HG02678 (cell line): ENCODE data around the gene HACD1.

Experiments used
- ATAC-seq: cut with Tn5 transposase; IDR thresholded peaks from one replicate; pipeline ENCODE4 v1.9.1; 2021; ENCODE audit warnings: mild to moderate bottlenecking, moderate library complexity; ENCODE audit not compliant: unreplicated experiment

HACD1 gene

GRCh38 chr10:17617031-17617911, at the start of gene HACD1:
HACD1 (minus strand) TSS chr10:17617374; CDS start chr10:17617339, 35 bp downstream.
- ATAC-seq: peak; percentile 74

- ATAC-seq: no peak
Measured at GRCh38 chr10:17665747-17666146, 48.6 kb upstream of the HACD1 start.

- ATAC-seq: no peak
Measured at GRCh38 chr10:17663450-17663849, 46.3 kb upstream of the HACD1 start.

GRCh38 chr10:17662193-17663138, 45.3 kb upstream of the HACD1 start:
- no peak for ATAC-seq

- no peak for ATAC-seq
Measured at GRCh38 chr10:17661510-17661909, 44.3 kb upstream of the HACD1 start.

GRCh38 chr10:17660921-17661320, 43.7 kb upstream of the HACD1 start:
- ATAC-seq: no peak

- no peak for ATAC-seq
Measured at GRCh38 chr10:17659365-17659764, 42.2 kb upstream of the HACD1 start.

GRCh38 chr10:17657103-17657500, 39.9 kb upstream of the HACD1 start:
- ATAC-seq: no peak

- ATAC-seq: peak; percentile 93
Measured at GRCh38 chr10:17655567-17656146, 38.5 kb upstream of the HACD1 start.

GRCh38 chr10:17655009-17655408, 37.8 kb upstream of the HACD1 start:
- peak; percentile 16 for ATAC-seq

GRCh38 chr10:17652585-17652984, 35.4 kb upstream of the HACD1 start:
- ATAC-seq: peak; percentile 36

- ATAC-seq: no peak
Measured at GRCh38 chr10:17651896-17652295, 34.7 kb upstream of the HACD1 start.

- no peak for ATAC-seq
Measured at GRCh38 chr10:17650416-17650815, 33.2 kb upstream of the HACD1 start.

- ATAC-seq: no peak
Measured at GRCh38 chr10:17649836-17650235, 32.7 kb upstream of the HACD1 start.

GRCh38 chr10:17649052-17649451, 31.9 kb upstream of the HACD1 start:
- no peak for ATAC-seq

- no peak for ATAC-seq
Measured at GRCh38 chr10:17648243-17649035, 31.3 kb upstream of the HACD1 start.

GRCh38 chr10:17647326-17647725, 30.2 kb upstream of the HACD1 start:
- no peak for ATAC-seq

GRCh38 chr10:17645621-17646345, 28.6 kb upstream of the HACD1 start:
- ATAC-seq: no peak

- peak; percentile 35 for ATAC-seq
Measured at GRCh38 chr10:17644485-17644943, 27.3 kb upstream of the HACD1 start.
